GM23338 (cell line): ENCODE results near the gene TMSB4X. TPM values are rescaled to one million over a fixed set of nuclear protein-coding genes. Genes with fewer than 3 reads are reported as not detected.

Source experiments
- ATAC-seq: fragments of 200-7000 bp; cut with Tn5 transposase; 3 replicates; pipeline ENCODE4 v1.9.1; 2020
- DNase-seq: peaks from one replicate; pipeline ENCODE4 v3.0.0-alpha.2; 2015; ENCODE audit warnings: low spot score
- H2AFZ ChIP-seq: fragments of 200-600 bp; sonication (generic); 2 replicates; pipeline ENCODE4 v1.8.0; 2016; ENCODE audit warnings: antibody characterized with exemption, mild to moderate bottlenecking, moderate library complexity
- H3F3A ChIP-seq: fragments of 200-600 bp; sonication (generic); replicated peaks from 2 replicates; pipeline ENCODE4 v1.8.0; 2017; ENCODE audit warnings: antibody characterized with exemption, mixed run types, low read depth
- H3K27ac ChIP-seq: fragments of 200-600 bp; sonication (generic); 2 replicates; pipeline ENCODE4 v1.6.1; 2016; ENCODE audit warnings: low read depth
- H3K27me3 ChIP-seq: fragments of 200-600 bp; sonication (generic); 2 replicates; pipeline ENCODE4 v1.8.0; 2016; ENCODE audit warnings: mild to moderate bottlenecking, mixed run types, moderate library complexity; ENCODE audit not compliant: insufficient read depth
- H3K36me3 ChIP-seq: fragments of 200-600 bp; sonication (generic); 2 replicates; pipeline ENCODE4 v1.8.0; 2016; ENCODE audit warnings: mild to moderate bottlenecking; ENCODE audit not compliant: insufficient read depth
- H3K4me1 ChIP-seq: fragments of 200-600 bp; sonication (generic); 2 replicates; pipeline ENCODE4 v1.8.0; 2016; ENCODE audit warnings: mild to moderate bottlenecking, moderate library complexity; ENCODE audit not compliant: insufficient read depth
- H3K4me2 ChIP-seq: fragments of 200-600 bp; sonication (generic); 2 replicates; pipeline ENCODE4 v1.7.1; 2017; ENCODE audit warnings: mixed run types
- H3K4me3 ChIP-seq: fragments of 200-600 bp; sonication (generic); 2 replicates; pipeline ENCODE4 v1.6.1; 2016; ENCODE audit warnings: mixed run types
- H3K79me2 ChIP-seq: fragments of 200-600 bp; sonication (generic); replicated peaks from 2 replicates; pipeline ENCODE4 v1.8.0; 2017; ENCODE audit warnings: mild to moderate bottlenecking; ENCODE audit not compliant: insufficient read depth
- H3K9me2 ChIP-seq: fragments of 200-600 bp; sonication (generic); 2 replicates; pipeline ENCODE4 v1.8.0; 2017; ENCODE audit not compliant: insufficient read depth
- H4K20me1 ChIP-seq: fragments of 200-600 bp; sonication (generic); replicated peaks from 2 replicates; pipeline ENCODE4 v1.8.0; 2017; ENCODE audit warnings: mild to moderate bottlenecking; ENCODE audit not compliant: insufficient read depth
- H3K27ac Mint-ChIP-seq: 2 replicates; pipeline ENCODE4 v1.8.0; 2020; ENCODE audit warnings: inconsistent platforms, mild to moderate bottlenecking, moderate library complexity, mixed read lengths
- H3K27me3 Mint-ChIP-seq: 3 replicates; pipeline ENCODE4 v1.8.0; 2022; ENCODE audit warnings: low read depth, mild to moderate bottlenecking, moderate library complexity, mixed read lengths, inconsistent platforms; ENCODE audit not compliant: insufficient read depth, poor library complexity
- H3K36me3 Mint-ChIP-seq: 3 replicates; pipeline ENCODE4 v1.8.0; 2021; ENCODE audit warnings: low read depth, mild to moderate bottlenecking, inconsistent platforms, moderate library complexity, mixed read lengths
- H3K4me1 Mint-ChIP-seq: 3 replicates; pipeline ENCODE4 v1.8.0; 2020; ENCODE audit warnings: mild to moderate bottlenecking, inconsistent platforms, mixed read lengths
- H3K4me3 Mint-ChIP-seq: 3 replicates; pipeline ENCODE4 v1.8.0; 2021; ENCODE audit warnings: moderate library complexity, mild to moderate bottlenecking, inconsistent platforms, mixed read lengths
- H3K9me3 Mint-ChIP-seq: 3 replicates; pipeline ENCODE4 v1.8.0; 2020; ENCODE audit warnings: moderate library complexity, mild to moderate bottlenecking, inconsistent platforms, mixed read lengths
- CREB1 ChIP-seq: fragments of 250-450 bp; sonication (Bioruptor Pico); IDR thresholded peaks from 2 replicates; pipeline ENCODE4 v1.5.0; 2020; ENCODE audit warnings: low read depth, mild to moderate bottlenecking, moderate library complexity
- CTCF ChIP-seq, 2 experiments: fragments of 200-600 bp in 1 of 2; sonication (generic) in 1 of 2; conservative IDR thresholded peaks; 2 replicates each; pipeline versions ENCODE4 v1.5.1 to v1.6.1; 2016 to 2017; ENCODE audit warnings: antibody characterized with exemption in 2 of 2, low read depth in 2 of 2, mild to moderate bottlenecking in 2 of 2, moderate library complexity in 1 of 2
- EZH2phosphoT487 ChIP-seq: fragments of 200-600 bp; sonication (generic); IDR thresholded peaks from one replicate; pipeline ENCODE4 v1.8.1; 2018; ENCODE audit warnings: antibody characterized with exemption; ENCODE audit not compliant: unreplicated experiment
- JUNB ChIP-seq: IDR thresholded peaks from one replicate; pipeline ENCODE4 v1.6.1; 2016; ENCODE audit warnings: antibody characterized with exemption; ENCODE audit not compliant: unreplicated experiment
- POLR2AphosphoS5 ChIP-seq: IDR thresholded peaks from 2 replicates; pipeline ENCODE4 v1.6.1; 2016; ENCODE audit warnings: antibody characterized with exemption, low read depth
- STAT1 ChIP-seq: IDR thresholded peaks from one replicate; pipeline ENCODE4 v1.6.1; 2016; ENCODE audit warnings: antibody characterized with exemption; ENCODE audit not compliant: unreplicated experiment
- ZNF114 ChIP-seq: fragments of 250-450 bp; sonication (Bioruptor Pico); IDR thresholded peaks from 2 replicates; pipeline ENCODE4 v1.5.0; 2020; ENCODE audit warnings: mild to moderate bottlenecking, moderate library complexity
- ZNF331 ChIP-seq: fragments of 250-450 bp; sonication (Bioruptor Pico); IDR thresholded peaks from 2 replicates; pipeline ENCODE4 v1.5.0; 2020; ENCODE audit warnings: low read depth, mild to moderate bottlenecking, moderate library complexity
- polyA plus RNA-seq: library from polyadenylated mRNA; unstranded; fragments of >200 nt; fragmentation: Nextera tagmentation; extraction: Ambion mirVana; gene quantifications from 2 replicates; pipeline ENCODE4 v1.2.1, GENCODE V29; 2016
- total RNA-seq: library from RNA; depleted of rRNA; stranded (reverse); fragments of >200 nt; shearing (Covaris generic); gene quantifications from 2 replicates; pipeline ENCODE4 v1.2.3, GENCODE V29; 2014
- TF ChIP-seq, protein P1 (sequence below): IDR thresholded peaks from 2 replicates; pipeline ENCODE4 v1.6.1; 2016; ENCODE audit warnings: antibody characterized with exemption
- TF ChIP-seq, protein P2 (sequence below): IDR thresholded peaks from one replicate; pipeline ENCODE4 v1.6.1; 2018; ENCODE audit warnings: antibody characterized with exemption; ENCODE audit not compliant: unreplicated experiment

TMSB4X gene
- total and polyA plus RNA-seq, 2 experiments from 2014 or later = 999 to 6,191 TPM

DNA sequence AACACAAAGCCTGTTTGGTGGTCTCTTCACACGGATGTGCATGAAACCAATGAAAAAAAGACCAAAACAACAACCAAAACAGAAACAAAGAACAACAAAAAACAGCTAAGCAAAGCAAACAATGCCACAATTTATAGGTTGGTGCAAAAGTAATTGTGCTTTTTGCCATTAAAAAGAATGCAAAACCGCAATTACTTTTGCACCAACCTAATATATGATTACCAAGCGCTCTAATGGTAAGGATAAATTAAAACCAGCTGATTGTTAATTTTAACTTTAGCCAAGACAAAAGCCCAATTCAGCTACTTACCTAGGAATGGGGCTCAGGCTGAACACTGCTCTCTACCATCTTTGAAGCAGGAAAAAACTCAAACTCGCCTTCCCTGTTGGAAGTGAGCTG lies 29.4 kb upstream of the TMSB4X start:
- H3K4me1 Mint-ChIP-seq = peaks cover 13% of the 10 kb centered on the region
- no peak overlapping the region for H3K4me2 ChIP-seq
- H3K4me3 Mint-ChIP-seq = no peak overlapping the region
- no peaks in the 10 kb centered on the region for H3K27me3 Mint-ChIP-seq
- H3K9me3 Mint-ChIP-seq = peaks cover 16% of the 10 kb centered on the region
- H3K4me1 ChIP-seq = peaks cover 5% of the 10 kb centered on the region; the same call in 1 of the 2 replicates
- H3K27ac Mint-ChIP-seq = no peak overlapping the region
- no peaks in the 10 kb centered on the region for H3K9me2 ChIP-seq
- no peak overlapping the region for H2AFZ ChIP-seq
- TF ChIP-seq ZNF114 (CRISPR knock-in tag) (no peak), STAT1 (no peak), CREB1 (no peak), EZH2phosphoT487 (no peak), ZNF331 (no peak), JUNB (no peak), CTCF (conservative IDR thresholded peaks at IDR 0.05; ENCODE audit: low read depth in 2 of 2) (no peak)
- TF ChIP-seq, protein P1, sequence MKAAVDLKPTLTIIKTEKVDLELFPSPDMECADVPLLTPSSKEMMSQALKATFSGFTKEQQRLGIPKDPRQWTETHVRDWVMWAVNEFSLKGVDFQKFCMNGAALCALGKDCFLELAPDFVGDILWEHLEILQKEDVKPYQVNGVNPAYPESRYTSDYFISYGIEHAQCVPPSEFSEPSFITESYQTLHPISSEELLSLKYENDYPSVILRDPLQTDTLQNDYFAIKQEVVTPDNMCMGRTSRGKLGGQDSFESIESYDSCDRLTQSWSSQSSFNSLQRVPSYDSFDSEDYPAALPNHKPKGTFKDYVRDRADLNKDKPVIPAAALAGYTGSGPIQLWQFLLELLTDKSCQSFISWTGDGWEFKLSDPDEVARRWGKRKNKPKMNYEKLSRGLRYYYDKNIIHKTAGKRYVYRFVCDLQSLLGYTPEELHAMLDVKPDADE = no peak
- TF ChIP-seq, protein P2, sequence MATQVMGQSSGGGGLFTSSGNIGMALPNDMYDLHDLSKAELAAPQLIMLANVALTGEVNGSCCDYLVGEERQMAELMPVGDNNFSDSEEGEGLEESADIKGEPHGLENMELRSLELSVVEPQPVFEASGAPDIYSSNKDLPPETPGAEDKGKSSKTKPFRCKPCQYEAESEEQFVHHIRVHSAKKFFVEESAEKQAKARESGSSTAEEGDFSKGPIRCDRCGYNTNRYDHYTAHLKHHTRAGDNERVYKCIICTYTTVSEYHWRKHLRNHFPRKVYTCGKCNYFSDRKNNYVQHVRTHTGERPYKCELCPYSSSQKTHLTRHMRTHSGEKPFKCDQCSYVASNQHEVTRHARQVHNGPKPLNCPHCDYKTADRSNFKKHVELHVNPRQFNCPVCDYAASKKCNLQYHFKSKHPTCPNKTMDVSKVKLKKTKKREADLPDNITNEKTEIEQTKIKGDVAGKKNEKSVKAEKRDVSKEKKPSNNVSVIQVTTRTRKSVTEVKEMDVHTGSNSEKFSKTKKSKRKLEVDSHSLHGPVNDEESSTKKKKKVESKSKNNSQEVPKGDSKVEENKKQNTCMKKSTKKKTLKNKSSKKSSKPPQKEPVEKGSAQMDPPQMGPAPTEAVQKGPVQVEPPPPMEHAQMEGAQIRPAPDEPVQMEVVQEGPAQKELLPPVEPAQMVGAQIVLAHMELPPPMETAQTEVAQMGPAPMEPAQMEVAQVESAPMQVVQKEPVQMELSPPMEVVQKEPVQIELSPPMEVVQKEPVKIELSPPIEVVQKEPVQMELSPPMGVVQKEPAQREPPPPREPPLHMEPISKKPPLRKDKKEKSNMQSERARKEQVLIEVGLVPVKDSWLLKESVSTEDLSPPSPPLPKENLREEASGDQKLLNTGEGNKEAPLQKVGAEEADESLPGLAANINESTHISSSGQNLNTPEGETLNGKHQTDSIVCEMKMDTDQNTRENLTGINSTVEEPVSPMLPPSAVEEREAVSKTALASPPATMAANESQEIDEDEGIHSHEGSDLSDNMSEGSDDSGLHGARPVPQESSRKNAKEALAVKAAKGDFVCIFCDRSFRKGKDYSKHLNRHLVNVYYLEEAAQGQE = no peak
- DNase-seq (no peak), ATAC-seq (no peak)
- H3K27ac ChIP-seq = no peak overlapping the region
- H3K27me3 ChIP-seq = no peaks in the 10 kb centered on the region
- H3F3A ChIP-seq = no peaks in the 10 kb centered on the region
- H3K36me3 ChIP-seq = no peaks in the 10 kb centered on the region
- H3K4me3 ChIP-seq = no peak overlapping the region
- H3K79me2 ChIP-seq = no peaks in the 10 kb centered on the region
- no peaks in the 10 kb centered on the region for H4K20me1 ChIP-seq
- H3K36me3 Mint-ChIP-seq = peaks cover 15% of the 10 kb centered on the region

DNA sequence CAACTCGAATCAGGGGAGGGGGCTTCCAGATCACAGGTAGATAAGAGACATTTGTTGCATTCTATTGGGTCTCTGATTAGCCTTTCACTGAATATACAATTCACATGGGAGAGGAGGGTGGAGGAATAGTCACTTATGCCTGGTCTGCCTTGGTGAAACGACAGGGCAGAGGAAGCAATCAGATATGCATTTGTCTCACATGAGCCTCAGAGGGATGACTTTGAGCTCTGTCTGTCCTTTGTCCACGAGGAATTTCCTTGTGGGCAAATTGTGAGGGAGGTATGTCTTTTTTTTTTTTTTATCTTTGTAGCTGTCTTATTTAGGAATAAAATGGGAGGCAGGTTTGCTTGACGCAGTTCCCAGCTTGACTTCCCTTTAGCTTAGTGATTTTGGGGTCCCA lies 28.5 kb upstream of the TMSB4X start:
- Histone ChIP-seq H4K20me1 (no peaks in the 10 kb centered on the region), H3K9me2 (no peaks in the 10 kb centered on the region), H3K27ac (no peak overlapping the region), H3K4me3 (no peak overlapping the region), H3K27me3 (no peaks in the 10 kb centered on the region), H3K4me1 (peaks cover 5% of the 10 kb centered on the region; the same call in 1 of the 2 replicates), H3F3A (no peaks in the 10 kb centered on the region), H3K79me2 (no peaks in the 10 kb centered on the region), H3K36me3 (no peaks in the 10 kb centered on the region), H2AFZ (no peak overlapping the region), H3K4me2 (no peak overlapping the region)
- Mint-ChIP-seq H3K27ac (peak overlapping the region; percentile 88), H3K4me1 (peaks cover 13% of the 10 kb centered on the region), H3K9me3 (peaks cover 6% of the 10 kb centered on the region; the same call in 2 of the 3 replicates), H3K36me3 (peaks cover 6% of the 10 kb centered on the region), H3K27me3 (no peaks in the 10 kb centered on the region), H3K4me3 (no peak overlapping the region)
- DNase-seq (no peak), ATAC-seq (peak; percentile 29)
- TF ChIP-seq STAT1 (no peak), POLR2AphosphoS5 (no peak)
